ENCODE data around the gene PRKAB1. TPM values are rescaled to one million over a fixed set of nuclear protein-coding genes. Genes with fewer than 3 reads are reported as not detected.

PRKAB1 gene
- total RNA-seq, 1 donor from 2014 or later, result 13.0 TPM

DNA sequence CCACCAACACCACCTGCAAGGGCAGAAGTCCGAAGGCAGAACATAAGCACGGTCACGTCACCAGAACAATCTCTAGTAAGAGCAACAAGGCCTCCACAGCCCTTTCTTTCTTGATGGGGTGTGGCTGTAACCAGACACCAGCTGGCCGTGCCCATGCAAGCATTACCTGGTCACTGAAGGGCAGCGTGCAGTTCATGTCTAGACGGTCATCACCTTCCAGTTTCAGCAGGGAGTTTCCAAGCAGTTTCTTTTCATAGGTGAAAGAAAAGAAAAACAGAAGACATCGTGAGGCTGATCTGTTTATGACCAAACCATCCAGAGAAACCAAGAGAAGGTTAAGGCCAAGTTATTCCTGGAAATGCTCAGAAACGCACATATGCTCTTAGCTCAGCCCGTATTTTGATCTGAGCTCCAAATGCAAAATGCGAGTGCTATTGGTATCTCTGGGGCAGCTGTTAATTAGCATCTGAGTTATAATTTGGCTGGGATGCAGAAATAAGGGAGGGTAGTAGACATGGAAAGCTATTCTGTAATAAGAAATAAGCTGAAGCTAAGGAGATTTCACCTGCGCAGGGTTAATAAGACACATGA, 42.5 kb downstream of the PRKAB1 start:
- DNase-seq (ENCODE audit: low spot score) (no peak), ATAC-seq (no peak)

DNA sequence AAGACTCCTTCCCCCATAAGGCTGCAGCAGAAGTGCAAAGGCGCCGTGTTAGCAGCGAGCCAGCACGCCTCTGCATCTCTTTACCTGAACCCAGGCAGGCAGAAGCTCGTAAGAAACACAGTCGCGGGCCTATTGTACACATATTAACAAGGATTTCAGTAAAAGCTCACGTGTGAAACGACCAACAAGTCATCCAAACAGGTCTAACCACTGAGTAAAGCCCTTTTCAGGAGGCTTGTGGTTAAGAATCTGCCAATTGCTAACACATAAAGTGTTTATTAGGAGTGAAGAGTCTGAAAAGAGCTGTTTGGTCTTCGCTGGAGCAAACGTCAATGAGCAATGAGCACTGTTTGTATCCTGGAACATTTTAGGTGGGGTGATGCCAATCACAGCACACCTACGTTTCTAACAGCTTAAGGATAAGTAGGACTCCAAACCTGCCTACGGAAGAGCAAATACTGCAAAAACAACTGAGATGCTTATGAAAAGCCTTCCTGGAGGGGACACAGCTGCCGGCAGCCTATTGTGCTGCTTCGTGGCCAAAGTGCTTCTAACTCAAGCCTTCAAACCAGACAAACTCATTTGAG, 43.1 kb downstream of the PRKAB1 start:
- no peak for ATAC-seq
- DNase-seq (ENCODE audit: low spot score), result no peak

DNA sequence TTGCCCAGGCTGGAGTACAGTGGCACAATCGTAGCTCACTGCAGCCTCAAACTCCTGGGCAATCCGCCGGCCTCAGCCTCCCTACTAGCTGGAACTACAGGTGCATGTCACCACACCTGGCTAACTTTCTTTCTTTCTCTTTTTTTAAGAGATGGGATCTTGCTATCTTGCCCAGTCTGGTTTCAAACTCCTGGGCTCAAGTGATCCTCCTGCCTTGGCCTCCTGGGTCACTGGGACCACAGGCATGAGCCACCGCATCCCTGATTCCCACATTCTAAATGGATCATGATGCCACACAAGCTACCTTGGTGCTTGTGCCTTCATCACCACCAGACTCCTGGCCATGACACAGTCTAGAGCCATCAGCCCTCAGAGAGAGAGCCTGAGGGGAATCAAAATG, 43.8 kb downstream of the PRKAB1 start:
- ATAC-seq (no peak), DNase-seq (ENCODE audit: low spot score) (no peak)

DNA sequence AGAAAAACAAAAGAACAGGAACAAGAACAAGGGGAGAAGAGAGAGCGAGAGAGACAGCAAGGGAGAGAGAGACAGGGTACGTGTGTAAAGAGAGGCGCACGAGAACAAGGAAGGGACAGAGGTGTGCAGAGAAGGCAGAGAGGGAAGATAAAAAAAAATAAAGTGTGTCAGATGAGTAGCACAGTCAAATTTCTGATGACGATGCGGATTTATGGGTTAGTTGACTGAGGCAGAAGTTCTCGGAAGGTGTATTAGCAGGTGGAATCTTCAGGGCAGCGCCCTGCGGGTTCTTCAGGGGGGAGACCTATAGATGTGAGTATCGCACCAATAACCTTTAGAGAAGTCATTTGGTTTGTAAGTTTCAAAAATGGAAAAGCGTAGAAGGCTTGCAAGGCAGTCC, 44.8 kb downstream of the PRKAB1 start:
- ATAC-seq, result no peak

GRCh38 chr12:119713551-119714031, 45.7 kb downstream of the PRKAB1 start:
- peak; percentile 78 for ATAC-seq
- peak; percentile 65 for DNase-seq (ENCODE audit: low spot score)

More for the DNA sequence above, 44.8 kb downstream of the PRKAB1 start:
- no peak for DNase-seq (ENCODE audit: low spot score)

- ATAC-seq, result no peak
- DNase-seq (ENCODE audit: low spot score), result no peak
Measured at GRCh38 chr12:119714614-119715267, 46.8 kb downstream of the PRKAB1 start.

DNA sequence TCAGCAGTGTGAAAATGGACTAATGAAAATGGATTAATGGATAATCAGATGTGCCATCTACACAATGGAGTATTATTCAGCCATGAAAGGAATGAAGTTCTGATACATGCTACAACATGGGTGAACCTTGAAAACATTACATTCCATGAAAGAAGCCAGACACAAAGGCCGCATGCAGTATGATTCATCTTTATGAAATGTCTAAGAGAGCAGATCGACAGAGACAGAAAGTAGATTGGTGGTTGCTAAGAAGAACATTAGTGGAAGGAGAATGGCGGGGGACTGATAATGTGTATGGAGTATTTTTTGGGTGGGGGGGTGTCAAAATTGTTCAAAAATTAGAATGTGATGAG, 47.3 kb downstream of the PRKAB1 start:
- no peak for DNase-seq (ENCODE audit: low spot score)

DNA sequence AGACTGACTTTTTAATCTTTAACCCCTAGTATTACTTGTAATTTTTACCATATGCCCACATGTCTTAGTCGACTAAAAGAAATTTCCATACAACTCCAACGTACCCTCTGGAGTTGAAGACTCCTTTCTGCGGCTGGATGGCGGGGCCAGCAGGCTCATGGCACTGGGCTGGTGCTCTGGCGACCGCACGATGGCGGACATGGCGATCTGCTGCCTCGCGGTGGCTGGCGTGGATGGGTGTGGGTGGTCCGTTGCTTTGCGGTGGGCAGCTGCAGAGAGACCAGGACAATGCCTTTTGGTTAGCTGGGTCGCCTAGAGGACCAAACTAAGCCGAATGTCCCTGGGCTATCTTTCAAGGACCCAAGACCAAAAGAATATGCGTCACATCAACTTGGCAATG, 50.2 kb downstream of the PRKAB1 start:
- ATAC-seq (no peak), DNase-seq (ENCODE audit: low spot score) (no peak)

More for the DNA sequence above, 47.3 kb downstream of the PRKAB1 start:
- ATAC-seq, result no peak

DNA sequence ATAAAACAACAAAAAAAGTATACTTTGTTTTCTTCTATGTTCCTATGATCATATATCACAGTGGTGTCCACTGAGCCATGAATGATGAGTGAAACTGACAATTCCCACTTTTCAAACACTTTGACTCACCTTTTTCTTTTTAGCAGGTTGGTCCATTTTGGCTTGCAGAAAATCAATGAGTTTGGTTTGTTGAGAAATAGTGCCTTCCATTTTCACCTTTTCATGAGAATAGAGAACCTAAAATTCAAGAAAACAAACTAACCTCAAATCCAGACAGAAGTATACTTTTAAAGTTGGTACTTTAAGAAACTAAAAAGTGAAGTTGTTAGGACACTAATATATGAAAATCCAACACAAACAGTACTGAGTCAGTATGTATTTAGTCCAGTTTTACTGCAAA, 52.4 kb downstream of the PRKAB1 start:
- ATAC-seq, result no peak
- DNase-seq (ENCODE audit: low spot score), result no peak

- ATAC-seq (no peak), DNase-seq (ENCODE audit: low spot score) (no peak)
Measured at GRCh38 chr12:119721306-119721705, 53.4 kb downstream of the PRKAB1 start.

- no peak for ATAC-seq
- DNase-seq (ENCODE audit: low spot score), result no peak
Measured at GRCh38 chr12:119725523-119725922, 57.6 kb downstream of the PRKAB1 start.

- ATAC-seq (no peak), DNase-seq (ENCODE audit: low spot score) (no peak)
Measured at GRCh38 chr12:119727600-119728443, 59.9 kb downstream of the PRKAB1 start.

DNA sequence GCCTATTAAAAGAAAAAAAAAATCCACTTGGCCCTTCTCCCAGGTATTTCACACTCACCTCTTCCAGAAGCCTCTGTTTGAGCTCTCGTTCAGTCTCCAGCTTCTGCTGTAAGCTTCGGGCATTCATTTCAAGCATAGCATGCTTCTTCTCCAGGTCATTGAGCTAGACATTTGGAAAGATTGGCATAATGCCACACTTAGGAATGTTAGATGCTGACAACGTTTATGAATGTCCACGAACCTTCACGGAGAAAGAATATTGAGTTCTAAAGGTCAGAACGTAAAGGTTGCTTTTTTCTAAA, 60.5 kb downstream of the PRKAB1 start:
- DNase-seq (ENCODE audit: low spot score) (no peak), ATAC-seq (no peak)

DNA sequence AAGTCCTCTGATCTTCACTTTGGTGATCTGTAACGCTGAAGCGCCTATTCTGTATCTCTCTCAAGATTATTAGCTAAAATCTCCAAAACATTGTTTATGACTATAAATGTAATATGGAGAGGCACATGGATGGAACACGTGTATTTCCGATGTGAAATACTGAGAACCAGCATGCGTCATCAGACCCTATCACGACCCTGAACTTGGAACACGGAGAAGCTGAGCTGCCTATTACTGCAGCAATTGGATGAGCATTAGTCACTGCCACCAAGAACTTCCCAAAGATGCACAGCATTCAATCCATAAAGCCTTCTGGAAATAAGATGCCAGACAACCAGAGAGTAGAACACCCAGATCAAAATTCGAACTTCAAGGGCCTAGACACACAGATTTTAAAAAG, 61.9 kb downstream of the PRKAB1 start:
- no peak for ATAC-seq
- DNase-seq (ENCODE audit: low spot score), result no peak

DNA sequence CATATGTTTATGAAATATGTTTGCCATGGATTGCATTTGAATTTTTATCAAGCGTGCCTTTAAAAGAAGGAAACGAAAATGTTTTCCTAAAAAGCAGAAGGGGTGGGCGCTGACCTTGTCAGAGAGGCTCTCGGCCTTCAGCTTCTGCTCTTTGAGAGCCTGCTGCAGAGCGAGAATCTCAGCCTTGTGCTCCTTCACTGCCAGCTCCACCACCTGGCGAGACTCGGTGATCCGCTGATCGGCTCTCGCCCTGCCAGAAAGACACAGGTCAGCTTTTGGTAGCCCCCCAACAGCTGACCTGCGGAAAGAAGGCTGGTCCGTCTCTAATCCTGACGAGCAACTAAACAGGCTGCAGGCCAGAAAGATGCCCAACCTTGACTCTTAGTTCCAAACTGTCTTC, 62.4 kb downstream of the PRKAB1 start:
- ATAC-seq (no peak), DNase-seq (ENCODE audit: low spot score) (no peak)

Other genes with a start within 250 kb of the PRKAB1 start
- 0.18 TPM for gene TMEM233, start 74.4 kb upstream of the PRKAB1 start, total RNA-seq
- 1.8 TPM for gene CIT, start 209.2 kb downstream of the PRKAB1 start, total RNA-seq